PC-3 (cell line): ENCODE results near the gene SEMA4B. TPM values are rescaled to one million over a fixed set of nuclear protein-coding genes. Genes with fewer than 3 reads are reported as not detected.

Source experiments
- ATAC-seq: fragments of 200-7000 bp; cut with Tn5 transposase; 2 replicates; pipeline ENCODE4 v1.9.1; 2020; ENCODE audit warnings: mild to moderate bottlenecking, moderate library complexity
- BruUV-seq: library from RNA; stranded (reverse); fragments of 400-500 nt; replicated peaks from 2 replicates; lab custom pipeline; 2021; lab: Mats Ljungman, UMichigan
- CTCF ChIA-PET: fragments of 300-600 bp; sonication (Branson Sonifier 250); formaldehyde crosslinking; loops from one replicate; lab custom pipeline; 2022; ENCODE audit warnings: antibody characterized with exemption; lab: Charles Lee
- POLR2A ChIA-PET: fragments of 300-600 bp; sonication (Branson Sonifier 250); formaldehyde crosslinking; loops from one replicate; lab custom pipeline; 2022; ENCODE audit warnings: antibody characterized with exemption; ENCODE audit not compliant: unreplicated experiment; lab: Charles Lee
- DNase-seq: peaks from one replicate; pipeline ENCODE4 v3.0.0-alpha.2; 2015
- H2AFZ ChIP-seq: fragments of 300-600 bp; sonication (generic); 2 replicates; pipeline ENCODE4 v1.6.0; 2016; ENCODE audit warnings: antibody characterized with exemption, low read length
- H3F3A ChIP-seq: fragments of 300-600 bp; sonication (generic); one replicate; pipeline ENCODE4 v1.6.0; 2017; ENCODE audit warnings: antibody characterized with exemption, low read length, control low read depth, mild to moderate bottlenecking; ENCODE audit not compliant: unreplicated experiment
- H3K27ac ChIP-seq: fragments of 300-600 bp; sonication (generic); 2 replicates; pipeline ENCODE4 v1.5.1; 2016; ENCODE audit warnings: mild to moderate bottlenecking, low read length
- H3K27me3 ChIP-seq: fragments of 300-600 bp; sonication (generic); 2 replicates; pipeline ENCODE4 v1.6.1; 2016; ENCODE audit warnings: low read length, mixed read lengths
- H3K36me3 ChIP-seq: fragments of 300-600 bp; sonication (generic); 2 replicates; pipeline ENCODE4 v1.6.1; 2016; ENCODE audit warnings: low read depth, mixed run types, low read length, mixed read lengths
- H3K4me1 ChIP-seq: fragments of 300-600 bp; sonication (generic); 2 replicates; pipeline ENCODE4 v1.5.1; 2016; ENCODE audit warnings: low read length; ENCODE audit not compliant: insufficient read depth
- H3K4me2 ChIP-seq: fragments of 300-600 bp; sonication (generic); 2 replicates; pipeline ENCODE4 v1.6.0; 2016; ENCODE audit warnings: low read length
- H3K4me3 ChIP-seq: fragments of 300-600 bp; sonication (generic); 2 replicates; pipeline ENCODE4 v1.5.1; 2016; ENCODE audit warnings: mild to moderate bottlenecking, low read length, mixed read lengths
- H3K79me2 ChIP-seq: fragments of 300-600 bp; sonication (generic); 2 replicates; pipeline ENCODE4 v1.6.1; 2017; ENCODE audit warnings: low read length, mixed read lengths
- H3K9ac ChIP-seq: fragments of 300-600 bp; sonication (generic); 2 replicates; pipeline ENCODE4 v1.6.0; 2016; ENCODE audit warnings: mild to moderate bottlenecking, low read length
- H3K9me2 ChIP-seq: fragments of 300-600 bp; sonication (generic); replicated peaks from 2 replicates; pipeline ENCODE4 v1.6.1; 2016; ENCODE audit warnings: mixed run types, low read length, mixed read lengths
- H3K9me3 ChIP-seq: fragments of 300-600 bp; sonication (generic); 2 replicates; pipeline ENCODE4 v1.6.1; 2016; ENCODE audit warnings: low read length, mixed read lengths
- H4K20me1 ChIP-seq: fragments of 300-600 bp; sonication (generic); 2 replicates; pipeline ENCODE4 v1.6.1; 2016; ENCODE audit warnings: low read length, mixed read lengths
- CTCF ChIP-seq: fragments of 300-600 bp; sonication (generic); conservative IDR thresholded peaks from 2 replicates; pipeline ENCODE4 v1.5.1; 2017; ENCODE audit warnings: antibody characterized with exemption, low read depth, mild to moderate bottlenecking, low read length
- EZH2 ChIP-seq: fragments of 300-600 bp; sonication (generic); IDR thresholded peaks from one replicate; pipeline ENCODE4 v1.6.1; 2017; ENCODE audit warnings: antibody characterized with exemption, mild to moderate bottlenecking, low read length; ENCODE audit not compliant: unreplicated experiment
- EZH2phosphoT487 ChIP-seq: fragments of 300-600 bp; sonication (generic); IDR thresholded peaks from 2 replicates; pipeline ENCODE4 v1.6.1; 2018; ENCODE audit warnings: mild to moderate bottlenecking, antibody characterized with exemption, low read length, borderline replicate concordance
- intact Hi-C: fragments of 100-400 bp; cut with micrococcal nuclease; formaldehyde crosslinking; loops from 2 replicates; pipeline ENCODE4 v1.9.0; 2023
- total RNA-seq: library from RNA; depleted of rRNA; stranded (reverse); fragments of >200 nt; gene quantifications from 2 replicates; pipeline ENCODE4 v1.2.3, GENCODE V29; 2014

The SEMA4B gene
- total RNA-seq, 1 experiment from 2014 or later, result 114 TPM

- peak overlapping the region; percentile 91 for H3K9ac ChIP-seq
- ChIA-PET CTCF (interaction anchor here (2.7 kb wide), 1 partner anchor 89 kb away, joined by 9 read pairs; no protein-coding TSS in a partner anchor), POLR2A (interaction anchor here (0.5 kb wide), 1 partner anchor 1144 kb away, joined by 3 read pairs; the partner anchor contains the start of gene ABHD2)
- no peak for ATAC-seq
- no peak overlapping the region for H2AFZ ChIP-seq
- intact Hi-C loops, result loop anchor here (5.0 kb wide), 2 partner anchors 35 to 90 kb away; partner anchors contain the start of gene NGRN
- peak overlapping the region; percentile 92 for H3K4me3 ChIP-seq
- H3K9me2 ChIP-seq, result no peaks in the 10 kb centered on the region
- H3K9me3 ChIP-seq, result no peaks in the 10 kb centered on the region
- TF ChIP-seq CTCF (no peak), EZH2phosphoT487 (no peak), EZH2 (no peak)
- H3K36me3 ChIP-seq, result peaks cover 31% of the 10 kb centered on the region
- peak overlapping the region; percentile 89 for H3K4me2 ChIP-seq
- no TSS peak for BruUV-seq
- peaks cover 46% of the 10 kb centered on the region for H3K79me2 ChIP-seq
- H3K4me1 ChIP-seq, result peaks cover 27% of the 10 kb centered on the region
- peak; percentile 39 for DNase-seq
- H4K20me1 ChIP-seq, result no peaks in the 10 kb centered on the region
- H3K27me3 ChIP-seq, result no peaks in the 10 kb centered on the region
- peak overlapping the region; percentile 89 for H3K27ac ChIP-seq
- no peaks in the 10 kb centered on the region for H3F3A ChIP-seq
These were observed 31.1 kb downstream of the SEMA4B start for GRCh38 chr15:90232196-90232595.

GRCh38 chr15:90232941-90233386 is 31.8 kb downstream of the SEMA4B start:
- TF ChIP-seq EZH2 (no peak), CTCF (no peak; the same call in 1 of the 2 replicates), EZH2phosphoT487 (no peak)
- no peak for DNase-seq
- Histone ChIP-seq H3K9me2 (no peaks in the 10 kb centered on the region), H4K20me1 (no peaks in the 10 kb centered on the region), H3K79me2 (peaks cover 46% of the 10 kb centered on the region), H3K9ac (peak overlapping the region; percentile 91), H3F3A (no peaks in the 10 kb centered on the region), H3K27ac (peak overlapping the region; percentile 89), H3K4me3 (peak overlapping the region; percentile 92), H3K36me3 (peaks cover 24% of the 10 kb centered on the region), H3K4me1 (peaks cover 27% of the 10 kb centered on the region), H3K4me2 (peak overlapping the region; percentile 89), H3K9me3 (no peaks in the 10 kb centered on the region), H3K27me3 (no peaks in the 10 kb centered on the region), H2AFZ (no peak overlapping the region)
- ATAC-seq, result no peak
- ChIA-PET POLR2A (interaction anchor here (0.5 to 0.7 kb wide), 4 partner anchors 32 to 1145 kb away, joined by 3 to 4 read pairs (median 3); partner anchors contain the start of genes ABHD2, SEMA4B and ZNF774), CTCF (interaction anchor here (1.2 to 2.7 kb wide), 2 partner anchors 36 to 89 kb away, joined by 9 to 12 read pairs; no protein-coding TSS in a partner anchor)
- intact Hi-C loops, result loop anchor here (5.0 kb wide), 2 partner anchors 34 to 91 kb away; partner anchors contain the start of gene NGRN
- TSS peak; percentile 34 for BruUV-seq
